Liver (tissue), 9 donors: ENCODE data around the gene EIF3I. TPM values are rescaled to one million over a fixed set of nuclear protein-coding genes. Genes with fewer than 3 reads are reported as not detected.

ENCODE experiments used
- DNase-seq: peaks from one replicate; pipeline ENCODE4 v3.0.0-alpha.2; 2017; ENCODE audit warnings: low spot score
- H3K27ac ChIP-seq, 2 donors: one replicate each; pipeline ENCODE4 v1.7.0; 2013; ENCODE audit warnings: inconsistent platforms in 2 of 2, low read length in 2 of 2, control low read depth in 1 of 2, low read depth in 1 of 2, mild to moderate bottlenecking in 1 of 2
- H3K27me3 ChIP-seq, 4 donors: one replicate each; pipeline versions ENCODE4 v1.6.1 to v1.7.0; 2013; ENCODE audit warnings: low read length in 3 of 4, inconsistent platforms in 1 of 4, mild to moderate bottlenecking in 1 of 4, moderate library complexity in 1 of 4; ENCODE audit not compliant: control insufficient read depth in 4 of 4, insufficient read depth in 4 of 4
- H3K36me3 ChIP-seq, 4 donors: one replicate each; pipeline versions ENCODE4 v1.6.1 to v1.7.0; 2013; ENCODE audit warnings: low read length in 3 of 4, mild to moderate bottlenecking in 3 of 4, low read depth in 1 of 4, moderate library complexity in 1 of 4; ENCODE audit not compliant: control insufficient read depth in 4 of 4, insufficient read depth in 3 of 4
- H3K4me1 ChIP-seq, 4 donors: one replicate each; pipeline versions ENCODE4 v1.6.1 to v1.7.0; 2013; ENCODE audit warnings: low read length in 3 of 4, mild to moderate bottlenecking in 3 of 4, moderate library complexity in 1 of 4; ENCODE audit not compliant: control insufficient read depth in 4 of 4, insufficient read depth in 4 of 4
- H3K4me3 ChIP-seq, 3 donors: one replicate each; pipeline versions ENCODE4 v1.6.1 to v1.7.0; 2013; ENCODE audit warnings: low read length in 3 of 3, control low read depth in 1 of 3, low read depth in 1 of 3, mild to moderate bottlenecking in 1 of 3
- H3K9ac ChIP-seq, 2 donors: one replicate each; pipeline ENCODE4 v1.7.0; 2013; ENCODE audit warnings: low read length in 2 of 2, mild to moderate bottlenecking in 2 of 2, moderate library complexity in 2 of 2, control low read depth in 1 of 2, low read depth in 1 of 2
- H3K9me3 ChIP-seq, 4 donors: one replicate each; pipeline versions ENCODE4 v1.6.1 to v1.7.0; 2013; ENCODE audit warnings: low read length in 3 of 4; ENCODE audit not compliant: control insufficient read depth in 4 of 4
- EGR1 ChIP-seq, 2 donors: IDR thresholded peaks; 2 replicates each; pipeline ENCODE4 v1.6.1; 2016 to 2018; ENCODE audit warnings: antibody characterized with exemption in 2 of 2, low read depth in 2 of 2
- FOXA1 ChIP-seq: IDR thresholded peaks from 2 replicates; pipeline ENCODE4 v1.6.1; 2016; ENCODE audit warnings: antibody characterized with exemption
- FOXA2 ChIP-seq: IDR thresholded peaks from 2 replicates; pipeline ENCODE4 v1.6.1; 2016; ENCODE audit warnings: antibody characterized with exemption
- GABPA ChIP-seq, 2 donors: IDR thresholded peaks in 1 of 2; conservative IDR thresholded peaks in 1 of 2; 2 replicates each; pipeline ENCODE4 v1.6.1; 2016; ENCODE audit warnings: antibody characterized with exemption in 2 of 2, mild to moderate bottlenecking in 1 of 2, moderate library complexity in 1 of 2
- HNF4A ChIP-seq, 2 donors: conservative IDR thresholded peaks; 2 replicates each; pipeline ENCODE4 v1.6.1; 2016; ENCODE audit warnings: antibody characterized with exemption in 2 of 2, mild to moderate bottlenecking in 2 of 2
- HNF4G ChIP-seq: IDR thresholded peaks from 2 replicates; pipeline ENCODE4 v1.6.1; 2016; ENCODE audit warnings: antibody characterized with exemption
- JUND ChIP-seq, 2 donors: IDR thresholded peaks; 2 replicates each; pipeline ENCODE4 v1.6.1; 2016; ENCODE audit warnings: antibody characterized with exemption in 2 of 2
- NR2F2 ChIP-seq: IDR thresholded peaks from 2 replicates; pipeline ENCODE4 v1.6.1; 2016; ENCODE audit warnings: antibody characterized with exemption
- RAD21 ChIP-seq, 2 donors: IDR thresholded peaks; 2 replicates each; pipeline ENCODE4 v1.6.1; 2016; ENCODE audit warnings: antibody characterized with exemption in 2 of 2, mild to moderate bottlenecking in 2 of 2
- RXRA ChIP-seq, 2 donors: IDR thresholded peaks; 2 replicates each; pipeline ENCODE4 v1.6.1; 2017 to 2018; ENCODE audit warnings: antibody characterized with exemption in 2 of 2, mild to moderate bottlenecking in 1 of 2
- SP1 ChIP-seq: IDR thresholded peaks from 2 replicates; pipeline ENCODE4 v1.6.1; 2018; ENCODE audit warnings: antibody characterized with exemption, mild to moderate bottlenecking
- YY1 ChIP-seq: IDR thresholded peaks from 2 replicates; pipeline ENCODE4 v1.6.1; 2016; ENCODE audit warnings: antibody characterized with exemption, mild to moderate bottlenecking
- WGBS: extraction: QIAGEN DNeasy Blood & Tissue Kit; methylation state at CpG from one replicate; pipeline ENCODE4 v1.1.7; 2013; 5-methylcytosine and 5-hydroxymethylcytosine counted together
- polyA plus RNA-seq, 2 donors: library from polyadenylated mRNA; stranded (reverse) in 1 of 2; unstranded in 1 of 2; fragments of 200-250 nt in 1 of 2; fragments of >200 nt in 1 of 2; fragmentation: Nextera tagmentation in 1 of 2; extraction: Ambion mirVana in 1 of 2; gene quantifications; one replicate each; pipeline versions ENCODE4 v1.2.1 to v1.2.3, GENCODE V29; 2013 to 2015
- total RNA-seq, 2 donors: library from RNA; depleted of rRNA; stranded (reverse); fragments of >200 nt; gene quantifications; one replicate each; pipeline ENCODE4 v1.2.3, GENCODE V29; 2014
- TF ChIP-seq, protein P1 (sequence below): IDR thresholded peaks from 2 replicates; pipeline ENCODE4 v1.6.1; 2016; ENCODE audit warnings: antibody characterized with exemption
- TF ChIP-seq, protein P2 (sequence below): IDR thresholded peaks from 2 replicates; pipeline ENCODE4 v1.6.1; 2016; ENCODE audit warnings: antibody characterized with exemption
- TF ChIP-seq, protein P3 (sequence below): IDR thresholded peaks from 2 replicates; pipeline ENCODE4 v1.6.1; 2016; ENCODE audit warnings: antibody characterized with exemption
- TF ChIP-seq, protein P4 (sequence below): IDR thresholded peaks from 2 replicates; pipeline ENCODE4 v1.6.1; 2016; ENCODE audit warnings: antibody characterized with exemption, mild to moderate bottlenecking
- donor health status: healthy.
- donor health status: healthy.
- donor health status: healthy.
- donor health status: healthy.
- donor health status: healthy.

Gene EIF3I
- total and polyA plus RNA-seq, 4 donors: 75.0 to 114 (median 99.7) TPM

DNA sequence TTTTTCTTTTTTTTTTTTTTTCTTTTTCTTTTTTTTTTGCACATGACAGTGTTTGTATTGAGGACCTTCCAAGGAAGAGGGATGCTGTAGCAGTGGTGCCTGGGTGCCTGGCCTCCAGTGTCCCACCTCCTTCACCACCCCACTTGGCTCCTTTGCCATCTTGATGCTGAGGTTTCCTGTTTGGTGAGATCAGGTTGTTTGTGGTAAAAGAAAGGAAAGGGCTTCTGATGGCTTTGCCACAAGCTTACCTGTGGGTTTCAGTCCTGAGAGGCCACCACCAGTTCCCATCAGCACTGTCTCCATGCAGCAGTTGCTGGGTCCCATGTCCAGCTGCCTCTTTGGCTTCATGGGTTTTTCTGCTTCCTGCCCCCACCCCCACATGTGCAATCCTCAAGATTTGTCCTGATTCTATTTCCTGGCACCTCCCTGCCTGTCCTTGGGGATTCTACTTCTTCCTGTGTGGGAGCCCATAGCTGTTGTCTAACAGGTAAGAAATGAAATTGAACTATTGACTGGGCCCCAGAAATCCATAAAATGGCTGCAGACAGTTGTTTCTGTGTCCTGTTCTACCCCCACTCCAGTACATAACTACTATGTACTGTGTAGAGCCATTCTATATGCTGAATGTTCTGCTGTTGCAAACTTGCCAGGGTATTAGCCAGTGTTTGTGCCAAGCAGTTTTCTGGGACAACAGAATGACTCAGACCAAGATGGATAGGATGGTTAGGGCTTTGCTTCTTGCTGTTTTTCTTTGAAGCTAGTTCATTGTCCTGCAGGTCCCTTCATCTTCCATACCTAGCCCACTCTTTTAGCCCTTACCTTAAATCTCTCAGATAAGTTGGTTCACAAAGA lies 26.0 kb upstream of the EIF3I start:
- H3K9ac ChIP-seq: no peak overlapping the region
- DNase-seq: no peak
- no peak overlapping the region for H3K27ac ChIP-seq

DNA sequence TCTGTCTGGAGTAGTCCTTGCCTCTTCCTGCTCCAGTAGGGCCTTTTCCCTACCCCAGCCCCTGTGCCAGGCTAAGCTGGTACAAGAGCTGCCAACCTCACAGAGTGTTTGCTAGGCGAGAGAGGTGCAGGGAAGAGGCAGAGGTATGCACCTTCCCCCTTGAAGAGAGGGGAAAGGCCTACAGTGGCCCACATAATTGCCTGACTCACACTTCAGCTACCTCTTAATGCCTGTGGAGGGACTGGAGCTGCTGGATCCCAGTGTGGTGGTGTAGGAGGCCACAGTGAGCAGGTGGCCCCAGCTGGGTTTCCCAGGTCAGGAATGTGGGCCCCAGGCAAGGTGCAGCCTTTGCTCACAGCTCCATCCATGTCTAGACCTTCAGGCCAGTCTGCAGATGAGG lies 25.1 kb upstream of the EIF3I start:
- Histone ChIP-seq H3K4me3 (no peak overlapping the region), H3K4me1 (peaks cover 0 to 34% (median 20%) of the 10 kb centered on the region in 4 donors), H3K27ac (no peak overlapping the region), H3K27me3 (no peaks in the 10 kb centered on the region), H3K9me3 (no peaks in the 10 kb centered on the region), H3K9ac (no peak overlapping the region), H3K36me3 (peaks cover 18 to 53% (median 41%) of the 10 kb centered on the region in 4 donors)
- 94% methylated on average over 1 of the region's 1 CpG for WGBS
- no peak for DNase-seq
- TF ChIP-seq FOXA2: no peak
- TF ChIP-seq, protein P1, sequence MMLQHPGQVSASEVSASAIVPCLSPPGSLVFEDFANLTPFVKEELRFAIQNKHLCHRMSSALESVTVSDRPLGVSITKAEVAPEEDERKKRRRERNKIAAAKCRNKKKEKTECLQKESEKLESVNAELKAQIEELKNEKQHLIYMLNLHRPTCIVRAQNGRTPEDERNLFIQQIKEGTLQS: no peak
- TF ChIP-seq, protein P2, sequence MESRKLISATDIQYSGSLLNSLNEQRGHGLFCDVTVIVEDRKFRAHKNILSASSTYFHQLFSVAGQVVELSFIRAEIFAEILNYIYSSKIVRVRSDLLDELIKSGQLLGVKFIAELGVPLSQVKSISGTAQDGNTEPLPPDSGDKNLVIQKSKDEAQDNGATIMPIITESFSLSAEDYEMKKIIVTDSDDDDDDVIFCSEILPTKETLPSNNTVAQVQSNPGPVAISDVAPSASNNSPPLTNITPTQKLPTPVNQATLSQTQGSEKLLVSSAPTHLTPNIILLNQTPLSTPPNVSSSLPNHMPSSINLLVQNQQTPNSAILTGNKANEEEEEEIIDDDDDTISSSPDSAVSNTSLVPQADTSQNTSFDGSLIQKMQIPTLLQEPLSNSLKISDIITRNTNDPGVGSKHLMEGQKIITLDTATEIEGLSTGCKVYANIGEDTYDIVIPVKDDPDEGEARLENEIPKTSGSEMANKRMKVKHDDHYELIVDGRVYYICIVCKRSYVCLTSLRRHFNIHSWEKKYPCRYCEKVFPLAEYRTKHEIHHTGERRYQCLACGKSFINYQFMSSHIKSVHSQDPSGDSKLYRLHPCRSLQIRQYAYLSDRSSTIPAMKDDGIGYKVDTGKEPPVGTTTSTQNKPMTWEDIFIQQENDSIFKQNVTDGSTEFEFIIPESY: no peak
- TF ChIP-seq RXRA (IDR thresholded peaks at IDR 0.05): no peak
- TF ChIP-seq JUND (IDR thresholded peaks at IDR 0.05): no peak
- TF ChIP-seq EGR1 (IDR thresholded peaks at IDR 0.05; ENCODE audit: low read depth in 2 of 2): no peak
- TF ChIP-seq FOXA1: no peak
- no peak for TF ChIP-seq HNF4G
- TF ChIP-seq RAD21 (IDR thresholded peaks at IDR 0.05): no peak
- no peak for TF ChIP-seq GABPA (IDR thresholded peaks at IDR 0.05 in 1 of 2, conservative IDR thresholded peaks at IDR 0.05 in 1 of 2)
- TF ChIP-seq, protein P3, sequence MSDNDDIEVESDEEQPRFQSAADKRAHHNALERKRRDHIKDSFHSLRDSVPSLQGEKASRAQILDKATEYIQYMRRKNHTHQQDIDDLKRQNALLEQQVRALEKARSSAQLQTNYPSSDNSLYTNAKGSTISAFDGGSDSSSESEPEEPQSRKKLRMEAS: no peak
- no peak for TF ChIP-seq HNF4A (conservative IDR thresholded peaks at IDR 0.05)
- TF ChIP-seq YY1: no peak

More for the DNA sequence above, 26.0 kb upstream of the EIF3I start:
- Histone ChIP-seq H3K27me3 (no peaks in the 10 kb centered on the region), H3K9me3 (no peaks in the 10 kb centered on the region), H3K4me1 (peaks cover 0 to 28% (median 20%) of the 10 kb centered on the region in 4 donors), H3K4me3 (no peak overlapping the region), H3K36me3 (peaks cover 22 to 62% (median 49%) of the 10 kb centered on the region in 4 donors)
- TF ChIP-seq GABPA (IDR thresholded peaks at IDR 0.05 in 1 of 2, conservative IDR thresholded peaks at IDR 0.05 in 1 of 2): no peak
- no peak for TF ChIP-seq RXRA (IDR thresholded peaks at IDR 0.05)
- no peak for TF ChIP-seq SP1
- TF ChIP-seq, protein P1: no peak
- TF ChIP-seq HNF4A (conservative IDR thresholded peaks at IDR 0.05): no peak
- no peak for TF ChIP-seq FOXA2
- TF ChIP-seq, protein P4, sequence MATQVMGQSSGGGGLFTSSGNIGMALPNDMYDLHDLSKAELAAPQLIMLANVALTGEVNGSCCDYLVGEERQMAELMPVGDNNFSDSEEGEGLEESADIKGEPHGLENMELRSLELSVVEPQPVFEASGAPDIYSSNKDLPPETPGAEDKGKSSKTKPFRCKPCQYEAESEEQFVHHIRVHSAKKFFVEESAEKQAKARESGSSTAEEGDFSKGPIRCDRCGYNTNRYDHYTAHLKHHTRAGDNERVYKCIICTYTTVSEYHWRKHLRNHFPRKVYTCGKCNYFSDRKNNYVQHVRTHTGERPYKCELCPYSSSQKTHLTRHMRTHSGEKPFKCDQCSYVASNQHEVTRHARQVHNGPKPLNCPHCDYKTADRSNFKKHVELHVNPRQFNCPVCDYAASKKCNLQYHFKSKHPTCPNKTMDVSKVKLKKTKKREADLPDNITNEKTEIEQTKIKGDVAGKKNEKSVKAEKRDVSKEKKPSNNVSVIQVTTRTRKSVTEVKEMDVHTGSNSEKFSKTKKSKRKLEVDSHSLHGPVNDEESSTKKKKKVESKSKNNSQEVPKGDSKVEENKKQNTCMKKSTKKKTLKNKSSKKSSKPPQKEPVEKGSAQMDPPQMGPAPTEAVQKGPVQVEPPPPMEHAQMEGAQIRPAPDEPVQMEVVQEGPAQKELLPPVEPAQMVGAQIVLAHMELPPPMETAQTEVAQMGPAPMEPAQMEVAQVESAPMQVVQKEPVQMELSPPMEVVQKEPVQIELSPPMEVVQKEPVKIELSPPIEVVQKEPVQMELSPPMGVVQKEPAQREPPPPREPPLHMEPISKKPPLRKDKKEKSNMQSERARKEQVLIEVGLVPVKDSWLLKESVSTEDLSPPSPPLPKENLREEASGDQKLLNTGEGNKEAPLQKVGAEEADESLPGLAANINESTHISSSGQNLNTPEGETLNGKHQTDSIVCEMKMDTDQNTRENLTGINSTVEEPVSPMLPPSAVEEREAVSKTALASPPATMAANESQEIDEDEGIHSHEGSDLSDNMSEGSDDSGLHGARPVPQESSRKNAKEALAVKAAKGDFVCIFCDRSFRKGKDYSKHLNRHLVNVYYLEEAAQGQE: no peak
- TF ChIP-seq, protein P3: no peak
- no peak for TF ChIP-seq RAD21 (IDR thresholded peaks at IDR 0.05)
- TF ChIP-seq, protein P2: no peak
- no peak for TF ChIP-seq HNF4G
- TF ChIP-seq NR2F2: no peak
